ENCODE results near the gene CMTM8.

The CMTM8 gene

GRCh38 chr3:32246079-32246675 is 7.7 kb downstream of the CMTM8 start:
- DNase-seq (ENCODE audit: low spot score in 2 of 2) (no peak), ATAC-seq (no peak)
- no peak overlapping the region for H3K27ac Mint-ChIP-seq
- no peaks in the 10 kb centered on the region for H3K9me3 Mint-ChIP-seq
- H3K36me3 Mint-ChIP-seq: no peaks in the 10 kb centered on the region
- H3K4me1 Mint-ChIP-seq: peaks cover 21% of the 10 kb centered on the region
- H3K4me3 Mint-ChIP-seq: no peak overlapping the region

GRCh38 chr3:32249184-32249782 is 10.8 kb downstream of the CMTM8 start:
- no peaks in the 10 kb centered on the region for H3K9me3 Mint-ChIP-seq
- ATAC-seq (peak; percentile 77), DNase-seq (ENCODE audit: low spot score in 2 of 2) (no peak)
- H3K4me1 Mint-ChIP-seq: peaks cover 21% of the 10 kb centered on the region
- no peak overlapping the region for H3K4me3 Mint-ChIP-seq
- H3K36me3 Mint-ChIP-seq: no peaks in the 10 kb centered on the region
- no peak overlapping the region for H3K27ac Mint-ChIP-seq

- no peaks in the 10 kb centered on the region for H3K4me1 Mint-ChIP-seq
- DNase-seq (ENCODE audit: low spot score in 2 of 2) (no peak), ATAC-seq (no peak)
- no peaks in the 10 kb centered on the region for H3K36me3 Mint-ChIP-seq
- peaks cover 2% of the 10 kb centered on the region for H3K9me3 Mint-ChIP-seq
- H3K27ac Mint-ChIP-seq: no peak overlapping the region
- H3K4me3 Mint-ChIP-seq: no peak overlapping the region
Observed at GRCh38 chr3:32254268-32254667, 15.8 kb downstream of the CMTM8 start.

GRCh38 chr3:32255345-32255744 is 16.9 kb downstream of the CMTM8 start:
- ATAC-seq (peak; percentile 52), DNase-seq (ENCODE audit: low spot score in 2 of 2) (no peak)
- Mint-ChIP-seq H3K9me3 (peaks cover 2% of the 10 kb centered on the region), H3K36me3 (no peaks in the 10 kb centered on the region), H3K27ac (no peak overlapping the region), H3K4me3 (no peak overlapping the region), H3K4me1 (no peaks in the 10 kb centered on the region)

GRCh38 chr3:32256206-32256605 is 17.7 kb downstream of the CMTM8 start:
- H3K4me1 Mint-ChIP-seq: no peaks in the 10 kb centered on the region

GRCh38 chr3:32257042-32257441 is 18.6 kb downstream of the CMTM8 start:
- DNase-seq (ENCODE audit: low spot score in 2 of 2) (no peak), ATAC-seq (no peak)
- H3K9me3 Mint-ChIP-seq: peaks cover 2% of the 10 kb centered on the region
- no peak overlapping the region for H3K27ac Mint-ChIP-seq
- H3K36me3 Mint-ChIP-seq: no peaks in the 10 kb centered on the region
- no peaks in the 10 kb centered on the region for H3K4me1 Mint-ChIP-seq
- no peak overlapping the region for H3K4me3 Mint-ChIP-seq

More at GRCh38 chr3:32256206-32256605, 17.7 kb downstream of the CMTM8 start:
- Mint-ChIP-seq H3K27ac (no peak overlapping the region), H3K4me3 (no peak overlapping the region), H3K36me3 (no peaks in the 10 kb centered on the region), H3K9me3 (peaks cover 2% of the 10 kb centered on the region)
- DNase-seq (ENCODE audit: low spot score in 2 of 2): no peak
- no peak for ATAC-seq

- H3K4me3 Mint-ChIP-seq: no peak overlapping the region
- peaks cover 2% of the 10 kb centered on the region for H3K9me3 Mint-ChIP-seq
- H3K36me3 Mint-ChIP-seq: no peaks in the 10 kb centered on the region
- DNase-seq (ENCODE audit: low spot score in 2 of 2) (no peak), ATAC-seq (peak; percentile 65)
- no peaks in the 10 kb centered on the region for H3K4me1 Mint-ChIP-seq
- H3K27ac Mint-ChIP-seq: no peak overlapping the region
Observed at GRCh38 chr3:32257641-32258438, 19.4 kb downstream of the CMTM8 start.

- H3K36me3 Mint-ChIP-seq: no peaks in the 10 kb centered on the region
Observed at GRCh38 chr3:32258869-32259268, 20.4 kb downstream of the CMTM8 start.

GRCh38 chr3:32261545-32261944 is 23.1 kb downstream of the CMTM8 start:
- Mint-ChIP-seq H3K9me3 (no peaks in the 10 kb centered on the region), H3K36me3 (no peaks in the 10 kb centered on the region), H3K4me1 (no peaks in the 10 kb centered on the region), H3K27ac (no peak overlapping the region), H3K4me3 (no peak overlapping the region)
- ATAC-seq (no peak), DNase-seq (ENCODE audit: low spot score in 2 of 2) (no peak)

More at GRCh38 chr3:32258869-32259268, 20.4 kb downstream of the CMTM8 start:
- H3K27ac Mint-ChIP-seq: no peak overlapping the region
- H3K4me3 Mint-ChIP-seq: no peak overlapping the region
- no peak for ATAC-seq
- peaks cover 2% of the 10 kb centered on the region for H3K9me3 Mint-ChIP-seq
- no peaks in the 10 kb centered on the region for H3K4me1 Mint-ChIP-seq
- no peak for DNase-seq (ENCODE audit: low spot score in 2 of 2)

GRCh38 chr3:32262201-32262600 is 23.7 kb downstream of the CMTM8 start:
- Mint-ChIP-seq H3K9me3 (no peaks in the 10 kb centered on the region), H3K36me3 (no peaks in the 10 kb centered on the region)

GRCh38 chr3:32274306-32274705 is 35.8 kb downstream of the CMTM8 start:
- ATAC-seq (no peak), DNase-seq (ENCODE audit: low spot score in 2 of 2) (no peak)
- H3K36me3 Mint-ChIP-seq: no peaks in the 10 kb centered on the region
- H3K4me3 Mint-ChIP-seq: no peak overlapping the region
- no peak overlapping the region for H3K27ac Mint-ChIP-seq
- H3K4me1 Mint-ChIP-seq: peaks cover 5% of the 10 kb centered on the region
- no peaks in the 10 kb centered on the region for H3K9me3 Mint-ChIP-seq

More at GRCh38 chr3:32262201-32262600, 23.7 kb downstream of the CMTM8 start:
- Mint-ChIP-seq H3K27ac (no peak overlapping the region), H3K4me3 (no peak overlapping the region), H3K4me1 (no peaks in the 10 kb centered on the region)
- no peak for ATAC-seq
- no peak for DNase-seq (ENCODE audit: low spot score in 2 of 2)

- Mint-ChIP-seq H3K4me1 (peaks cover 5% of the 10 kb centered on the region), H3K27ac (no peak overlapping the region), H3K36me3 (no peaks in the 10 kb centered on the region), H3K9me3 (no peaks in the 10 kb centered on the region), H3K4me3 (no peak overlapping the region)
- ATAC-seq (no peak), DNase-seq (ENCODE audit: low spot score in 2 of 2) (no peak)
Observed at GRCh38 chr3:32275506-32275905, 37.0 kb downstream of the CMTM8 start.

GRCh38 chr3:32276279-32276841 is 37.9 kb downstream of the CMTM8 start:
- Mint-ChIP-seq H3K4me3 (no peak overlapping the region), H3K9me3 (no peaks in the 10 kb centered on the region), H3K27ac (no peak overlapping the region), H3K36me3 (no peaks in the 10 kb centered on the region), H3K4me1 (peaks cover 5% of the 10 kb centered on the region)
- ATAC-seq (no peak), DNase-seq (ENCODE audit: low spot score in 2 of 2) (no peak)

- peaks cover 10% of the 10 kb centered on the region for H3K4me1 Mint-ChIP-seq
- ATAC-seq: peak; percentile 63
- DNase-seq (ENCODE audit: low spot score in 2 of 2): no peak
- H3K4me3 Mint-ChIP-seq: no peak overlapping the region
- no peaks in the 10 kb centered on the region for H3K36me3 Mint-ChIP-seq
- H3K9me3 Mint-ChIP-seq: no peaks in the 10 kb centered on the region
- H3K27ac Mint-ChIP-seq: no peak overlapping the region
Observed at GRCh38 chr3:32278714-32279113, 40.2 kb downstream of the CMTM8 start.

- H3K27ac Mint-ChIP-seq: no peak overlapping the region
- H3K36me3 Mint-ChIP-seq: no peaks in the 10 kb centered on the region
- no peak overlapping the region for H3K4me3 Mint-ChIP-seq
- peaks cover 10% of the 10 kb centered on the region for H3K4me1 Mint-ChIP-seq
- DNase-seq (ENCODE audit: low spot score in 2 of 2) (no peak), ATAC-seq (no peak)
- no peaks in the 10 kb centered on the region for H3K9me3 Mint-ChIP-seq
Observed at GRCh38 chr3:32280262-32280910, 41.9 kb downstream of the CMTM8 start.
